NB4 (cell line): ENCODE measurements around the gene ARHGAP4.

ENCODE experiments used
- CTCF ChIP-seq: IDR thresholded peaks from one replicate; pipeline ENCODE4 v1.5.1; 2012; ENCODE audit warnings: low read depth, low read length
- MYC ChIP-seq: IDR thresholded peaks from 2 replicates; pipeline ENCODE4 v1.6.1; 2011; ENCODE audit warnings: low read depth, low read length
- POLR2A ChIP-seq: IDR thresholded peaks from 2 replicates; pipeline ENCODE4 v1.6.1; 2011; ENCODE audit warnings: mild to moderate bottlenecking; ENCODE audit not compliant: insufficient read length; ENCODE audit errors: extremely low read depth

- TF ChIP-seq CTCF (no peak), MYC (no peak), POLR2A (no peak)
Measured at GRCh38 chrX:153921511-153922446, 4.3 kb downstream of the ARHGAP4 start.
